ENCODE results near the gene RNF13.

- TF ChIP-seq GATA2 (IDR thresholded peaks at IDR 0.05; ENCODE audit: low read depth, low read length) (no peak), GATA3 (IDR thresholded peaks at IDR 0.05; ENCODE audit: low read depth, low read length) (no peak)
These were observed 82.3 kb downstream of the RNF13 start for GRCh38 chr3:149895339-149895738.

Data from SH-SY5Y (cell line).